Peyer's patch (tissue), 4 donors: ENCODE results near the gene RHOD. TPM values are rescaled to one million over a fixed set of nuclear protein-coding genes. Genes with fewer than 3 reads are reported as not detected.

Experiments
- DNase-seq, 3 donors: peaks; one replicate each; pipeline ENCODE4 v3.0.0-alpha.2; 2017 to 2019
- H3K27ac ChIP-seq, 4 donors: fragments of 200-600 bp; sonication (generic); one replicate each; pipeline ENCODE4 v1.5.1; 2016 to 2019
- H3K27me3 ChIP-seq, 2 donors: fragments of 200-600 bp; sonication (generic); one replicate each; pipeline ENCODE4 v1.5.1; 2019
- H3K36me3 ChIP-seq, 3 donors: fragments of 200-600 bp; sonication (generic); one replicate each; pipeline ENCODE4 v1.5.1; 2016 to 2019
- H3K4me1 ChIP-seq, 4 donors: fragments of 200-600 bp; sonication (generic); one replicate each; pipeline ENCODE4 v1.5.1; 2016 to 2019
- H3K4me3 ChIP-seq, 4 donors: fragments of 200-600 bp; sonication (generic); 1 replicate in 3 of 4; 2 replicates in 1 of 4; pipeline ENCODE4 v1.5.1; 2016 to 2019; ENCODE audit warnings: mild to moderate bottlenecking in 1 of 4
- H3K9me3 ChIP-seq, 4 donors: fragments of 200-600 bp; sonication (generic); one replicate each; pipeline ENCODE4 v1.5.1; 2016 to 2019; ENCODE audit warnings: mild to moderate bottlenecking in 1 of 4
- POLR2A ChIP-seq, 2 donors: fragments of 450-650 bp; IDR thresholded peaks; one replicate each; pipeline ENCODE4 v1.5.1; 2017; ENCODE audit warnings: antibody characterized with exemption in 2 of 2, mild to moderate bottlenecking in 2 of 2, moderate library complexity in 2 of 2
- total RNA-seq, 4 donors: library from RNA; depleted of rRNA; stranded (reverse); fragments of >200 nt; gene quantifications; one replicate each; pipeline ENCODE4 v1.1.0, GENCODE V29; 2016
- TF ChIP-seq, protein P1 (sequence below), 6 experiments: fragments of 450-650 bp in 4 of 6; fragments of 200-600 bp in 2 of 6; sonication (generic) in 1 of 6; IDR thresholded peaks; one replicate each; pipeline ENCODE4 v1.5.1; 2017 to 2019; ENCODE audit warnings: antibody characterized with exemption in 6 of 6, mild to moderate bottlenecking in 3 of 6, moderate library complexity in 1 of 6

The RHOD gene
- total RNA-seq, 4 donors from 2014 or later = 9.9 to 26.3 (median 21.2) TPM

DNA sequence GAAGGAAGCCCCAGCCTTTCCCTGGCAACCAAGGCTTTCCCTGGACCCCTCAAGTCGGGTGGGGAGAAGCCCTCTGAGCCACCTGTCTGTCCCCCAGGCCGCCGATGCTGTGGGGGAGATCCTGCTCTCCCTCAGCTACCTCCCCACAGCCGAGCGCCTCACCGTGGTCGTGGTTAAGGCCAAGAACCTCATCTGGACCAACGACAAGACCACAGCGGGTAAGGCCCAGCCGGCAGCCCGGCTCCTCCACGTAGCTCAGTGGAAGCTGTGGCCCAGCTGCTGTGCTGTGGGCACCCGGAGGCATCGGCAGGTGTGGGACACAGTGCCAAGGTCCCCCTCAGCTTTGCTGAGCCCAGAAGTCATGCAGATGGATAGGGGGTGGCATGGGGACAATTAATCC is 12.2 kb upstream of the RHOD start:
- DNase-seq = no peak
- Histone ChIP-seq H3K27ac (no peak overlapping the region), H3K4me1 (no peaks in the 10 kb centered on the region), H3K36me3 (no peaks in the 10 kb centered on the region), H3K9me3 (no peaks in the 10 kb centered on the region), H3K27me3 (no peaks in the 10 kb centered on the region), H3K4me3 (no peak overlapping the region)
- TF ChIP-seq, protein P1, sequence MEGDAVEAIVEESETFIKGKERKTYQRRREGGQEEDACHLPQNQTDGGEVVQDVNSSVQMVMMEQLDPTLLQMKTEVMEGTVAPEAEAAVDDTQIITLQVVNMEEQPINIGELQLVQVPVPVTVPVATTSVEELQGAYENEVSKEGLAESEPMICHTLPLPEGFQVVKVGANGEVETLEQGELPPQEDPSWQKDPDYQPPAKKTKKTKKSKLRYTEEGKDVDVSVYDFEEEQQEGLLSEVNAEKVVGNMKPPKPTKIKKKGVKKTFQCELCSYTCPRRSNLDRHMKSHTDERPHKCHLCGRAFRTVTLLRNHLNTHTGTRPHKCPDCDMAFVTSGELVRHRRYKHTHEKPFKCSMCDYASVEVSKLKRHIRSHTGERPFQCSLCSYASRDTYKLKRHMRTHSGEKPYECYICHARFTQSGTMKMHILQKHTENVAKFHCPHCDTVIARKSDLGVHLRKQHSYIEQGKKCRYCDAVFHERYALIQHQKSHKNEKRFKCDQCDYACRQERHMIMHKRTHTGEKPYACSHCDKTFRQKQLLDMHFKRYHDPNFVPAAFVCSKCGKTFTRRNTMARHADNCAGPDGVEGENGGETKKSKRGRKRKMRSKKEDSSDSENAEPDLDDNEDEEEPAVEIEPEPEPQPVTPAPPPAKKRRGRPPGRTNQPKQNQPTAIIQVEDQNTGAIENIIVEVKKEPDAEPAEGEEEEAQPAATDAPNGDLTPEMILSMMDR (IDR thresholded peaks at IDR 0.05) = no peak
- TF ChIP-seq POLR2A (IDR thresholded peaks at IDR 0.05) = no peak

DNA sequence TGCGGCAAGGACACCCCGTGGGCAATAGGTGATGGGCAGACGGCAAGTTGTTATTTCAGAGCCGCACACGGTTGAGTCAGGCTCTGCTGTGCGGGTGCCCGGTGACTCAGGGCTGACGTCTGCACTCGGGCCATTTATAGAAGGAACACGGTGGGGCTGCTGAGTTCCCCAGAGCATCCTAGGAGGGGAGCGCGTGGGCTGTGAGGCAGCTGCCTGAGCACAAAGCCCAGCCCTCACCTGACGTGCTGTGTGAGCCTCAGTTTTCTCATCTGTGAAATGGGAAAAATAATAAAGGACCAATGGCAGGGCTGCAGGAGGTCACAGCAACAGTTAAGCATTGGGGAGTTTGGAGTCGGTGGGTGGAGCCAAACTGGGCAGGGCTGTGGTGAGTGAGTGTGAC is 11.3 kb upstream of the RHOD start:
- DNase-seq = no peak
- TF ChIP-seq, protein P1 (IDR thresholded peaks at IDR 0.05) = no peak
- TF ChIP-seq POLR2A (IDR thresholded peaks at IDR 0.05) = no peak
- no peak overlapping the region for H3K4me3 ChIP-seq
- no peaks in the 10 kb centered on the region for H3K36me3 ChIP-seq
- H3K27me3 ChIP-seq = no peaks in the 10 kb centered on the region
- no peak overlapping the region for H3K27ac ChIP-seq
- no peaks in the 10 kb centered on the region for H3K4me1 ChIP-seq
- H3K9me3 ChIP-seq = no peaks in the 10 kb centered on the region

GRCh38 chr11:67048515-67049130 is 8.0 kb upstream of the RHOD start:
- Histone ChIP-seq H3K36me3 (no peaks in the 10 kb centered on the region), H3K27ac (no peak overlapping the region), H3K4me3 (no peak overlapping the region), H3K4me1 (no peaks in the 10 kb centered on the region), H3K9me3 (no peaks in the 10 kb centered on the region), H3K27me3 (no peaks in the 10 kb centered on the region)
- no peak for TF ChIP-seq POLR2A (IDR thresholded peaks at IDR 0.05)
- TF ChIP-seq, protein P1 (IDR thresholded peaks at IDR 0.05) = no peak
- no peak for DNase-seq

DNA sequence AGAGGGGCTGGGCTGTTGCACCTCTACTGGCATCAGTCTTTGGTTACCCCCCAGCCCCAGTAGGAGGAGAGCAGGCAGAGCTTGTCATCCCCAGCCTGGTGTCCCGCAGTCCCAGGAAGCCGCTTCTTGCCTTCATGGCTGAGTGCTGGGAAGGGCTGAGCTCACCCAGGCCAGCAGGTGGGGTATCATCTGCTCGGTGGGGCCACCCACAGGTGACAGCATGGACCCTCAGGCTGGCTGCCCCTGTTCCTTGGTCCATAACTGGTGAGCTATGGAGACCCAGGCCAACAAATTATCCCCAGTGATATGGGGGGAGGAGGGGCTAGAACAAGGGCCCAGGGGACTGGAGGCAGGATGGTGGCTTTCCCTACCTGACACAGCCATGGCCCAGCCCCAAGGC is 6.5 kb upstream of the RHOD start:
- TF ChIP-seq, protein P1 (IDR thresholded peaks at IDR 0.05) = no peak
- TF ChIP-seq POLR2A (IDR thresholded peaks at IDR 0.05) = no peak
- no peak overlapping the region for H3K27ac ChIP-seq

DNA sequence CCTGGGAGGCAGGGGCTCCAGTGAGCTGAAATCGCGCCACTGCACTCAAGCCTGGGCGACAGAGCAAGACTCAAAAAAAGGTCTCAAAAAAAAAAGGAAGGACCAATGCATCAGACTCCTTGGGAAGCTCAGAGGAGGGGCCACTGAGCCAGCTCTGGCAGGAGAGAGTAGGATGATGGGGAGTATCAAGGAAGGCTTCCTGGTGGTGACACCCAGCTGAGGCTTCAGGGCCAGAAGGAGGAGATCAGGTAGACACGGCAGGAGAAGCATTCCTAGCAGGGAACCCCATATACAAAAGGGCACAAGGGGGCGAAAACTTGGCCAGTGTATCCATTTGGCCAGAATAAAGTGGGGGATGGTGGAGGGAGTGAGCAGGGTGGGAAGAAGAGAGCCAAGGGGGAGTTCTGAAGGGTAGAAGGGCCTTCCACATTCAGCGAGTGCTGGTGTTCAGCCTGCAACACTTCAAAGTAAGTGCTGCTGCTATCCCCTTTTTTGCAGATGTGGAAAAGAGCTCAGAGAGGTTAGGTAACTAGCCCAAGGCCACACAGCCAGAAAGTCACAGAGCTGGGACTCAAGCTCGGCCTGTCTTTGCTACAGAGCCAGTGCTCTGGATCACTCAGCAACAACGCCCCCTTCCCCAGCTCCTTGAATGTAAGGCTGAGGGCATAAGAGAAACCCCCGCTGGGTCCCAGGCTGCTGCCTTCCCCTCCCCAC is 5.3 kb upstream of the RHOD start:
- no peaks in the 10 kb centered on the region for H3K27me3 ChIP-seq
- H3K4me1 ChIP-seq = peaks cover 6 to 21% (median 9%) of the 10 kb centered on the region in 4 donors
- H3K36me3 ChIP-seq = no peaks in the 10 kb centered on the region
- H3K27ac ChIP-seq = no peak overlapping the region
- TF ChIP-seq, protein P1 (IDR thresholded peaks at IDR 0.05) = no peak
- TF ChIP-seq POLR2A (IDR thresholded peaks at IDR 0.05) = no peak
- no peak for DNase-seq
- H3K4me3 ChIP-seq = no peak overlapping the region
- no peaks in the 10 kb centered on the region for H3K9me3 ChIP-seq

More for the DNA sequence above, 6.5 kb upstream of the RHOD start:
- H3K36me3 ChIP-seq = no peaks in the 10 kb centered on the region
- H3K27me3 ChIP-seq = no peaks in the 10 kb centered on the region
- no peaks in the 10 kb centered on the region for H3K9me3 ChIP-seq
- H3K4me1 ChIP-seq = peaks cover 0 to 9% (median 0%) of the 10 kb centered on the region in 4 donors
- H3K4me3 ChIP-seq = no peak overlapping the region
- no peak for DNase-seq
